Duodenal mucosa (tissue), 2 donors: ENCODE data around the gene SCARF2.
"Not testable (repeated sequence)": the region's sequence is repeated elsewhere in the genome, so short reads cannot be mapped to it uniquely, and the experiment has no call there.

ENCODE experiments used
- H3K27ac ChIP-seq: one replicate; pipeline ENCODE4 v1.7.0; 2013; ENCODE audit warnings: low read depth, low read length
- H3K27me3 ChIP-seq, 2 donors: one replicate each; pipeline ENCODE4 v1.7.0; 2013; ENCODE audit warnings: low read length in 2 of 2, control low read depth in 1 of 2; ENCODE audit not compliant: insufficient read depth in 2 of 2, control insufficient read depth in 1 of 2
- H3K36me3 ChIP-seq, 2 donors: one replicate each; pipeline ENCODE4 v1.7.0; 2013; ENCODE audit warnings: low read length in 2 of 2, control low read depth in 1 of 2; ENCODE audit not compliant: insufficient read depth in 2 of 2, control insufficient read depth in 1 of 2
- H3K4me1 ChIP-seq, 2 donors: one replicate each; pipeline ENCODE4 v1.7.0; 2013; ENCODE audit warnings: low read length in 2 of 2, control low read depth in 1 of 2; ENCODE audit not compliant: insufficient read depth in 2 of 2, control insufficient read depth in 1 of 2
- H3K4me3 ChIP-seq, 2 donors: one replicate each; pipeline ENCODE4 v1.7.0; 2013; ENCODE audit warnings: low read length in 2 of 2, low read depth in 1 of 2
- H3K9ac ChIP-seq, 2 donors: one replicate each; pipeline ENCODE4 v1.7.0; 2013; ENCODE audit warnings: low read length in 2 of 2, low read depth in 1 of 2
- H3K9me3 ChIP-seq, 2 donors: one replicate each; pipeline ENCODE4 v1.7.0; 2013; ENCODE audit warnings: low read length in 2 of 2, control low read depth in 1 of 2; ENCODE audit not compliant: control insufficient read depth in 1 of 2

Gene SCARF2

DNA sequence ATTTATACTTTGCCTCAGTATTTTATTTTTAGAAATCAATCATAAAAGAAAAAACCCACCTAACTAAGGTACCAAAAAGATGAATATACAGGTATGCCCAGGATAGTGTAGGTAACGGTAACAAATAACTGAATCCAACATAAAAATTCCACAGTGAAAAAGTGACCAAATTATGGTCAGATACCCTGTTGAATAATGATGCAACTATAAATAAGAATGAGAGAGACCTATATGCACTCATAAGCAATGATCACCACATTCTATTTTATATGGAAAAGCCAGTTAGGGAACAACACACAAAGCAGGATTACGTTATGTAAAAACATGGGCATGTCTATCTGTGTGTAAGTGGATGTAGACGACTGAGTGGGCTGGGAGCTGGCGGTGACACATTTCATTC is 50.7 kb downstream of the SCARF2 start:
- Histone ChIP-seq H3K4me3 (no peak overlapping the region), H3K4me1 (no peaks in the 10 kb centered on the region), H3K27ac (no peak overlapping the region), H3K27me3 (no peaks in the 10 kb centered on the region), H3K9ac (no peak overlapping the region), H3K36me3 (no peaks in the 10 kb centered on the region), H3K9me3 (no peaks in the 10 kb centered on the region)

- no peaks in the 10 kb centered on the region for H3K27me3 ChIP-seq
- H3K9me3 ChIP-seq: no peaks in the 10 kb centered on the region
- H3K27ac ChIP-seq: no peak overlapping the region
- no peaks in the 10 kb centered on the region for H3K4me1 ChIP-seq
- H3K9ac ChIP-seq: no peak overlapping the region
- H3K36me3 ChIP-seq: no peaks in the 10 kb centered on the region
- H3K4me3 ChIP-seq: no peak overlapping the region
Observed at GRCh38 chr22:20386336-20386735, 51.3 kb downstream of the SCARF2 start.

GRCh38 chr22:20384865-20385264 is 52.8 kb downstream of the SCARF2 start:
- no peak overlapping the region for H3K27ac ChIP-seq
- no peaks in the 10 kb centered on the region for H3K4me1 ChIP-seq
- no peaks in the 10 kb centered on the region for H3K9me3 ChIP-seq
- H3K9ac ChIP-seq: no peak overlapping the region
- no peaks in the 10 kb centered on the region for H3K36me3 ChIP-seq
- H3K4me3 ChIP-seq: no peak overlapping the region
- no peaks in the 10 kb centered on the region for H3K27me3 ChIP-seq

DNA sequence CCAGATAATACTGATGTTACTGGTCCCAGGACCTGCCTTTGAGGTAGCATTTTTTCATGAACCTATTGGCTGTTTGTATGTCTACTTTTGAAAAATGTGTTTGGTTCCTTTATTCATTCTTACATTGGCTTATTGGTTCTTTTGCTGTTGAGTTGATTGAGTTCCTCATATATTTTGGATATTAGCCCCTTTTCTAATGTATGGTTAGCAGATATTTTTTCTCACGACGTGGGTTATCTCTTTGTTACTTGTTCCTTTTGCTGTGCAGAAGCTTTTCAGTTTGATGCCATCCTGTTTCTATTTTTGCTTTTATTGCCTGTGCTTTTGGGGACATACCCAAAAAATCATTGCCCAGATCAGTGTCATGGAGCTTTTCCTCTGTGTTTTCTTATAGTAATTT is 53.5 kb downstream of the SCARF2 start:
- H3K9ac ChIP-seq: no peak overlapping the region
- H3K4me3 ChIP-seq: no peak overlapping the region

DNA sequence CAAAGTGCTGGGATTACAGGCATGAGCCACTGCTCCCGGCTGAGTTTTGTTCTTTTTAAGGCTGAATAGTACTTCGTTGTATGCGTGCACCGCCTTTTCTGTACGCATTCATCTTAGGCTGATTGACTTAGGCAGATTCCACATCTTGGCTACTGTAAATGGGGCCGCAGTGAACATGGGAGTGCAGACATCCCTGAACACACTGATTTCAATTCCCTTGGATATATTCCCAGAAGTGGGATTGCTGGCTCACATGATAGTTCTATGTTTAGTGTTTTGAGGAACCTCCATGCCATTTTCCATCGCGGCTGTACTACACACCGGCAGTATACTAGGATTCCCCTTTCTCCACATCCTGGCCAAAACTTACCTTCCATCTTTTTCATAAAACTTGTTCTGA is 54.1 kb downstream of the SCARF2 start:
- H3K4me3 ChIP-seq: no peak overlapping the region
- H3K9me3 ChIP-seq: no peaks in the 10 kb centered on the region
- H3K9ac ChIP-seq: no peak overlapping the region
- no peaks in the 10 kb centered on the region for H3K36me3 ChIP-seq
- H3K4me1 ChIP-seq: no peaks in the 10 kb centered on the region
- H3K27me3 ChIP-seq: no peaks in the 10 kb centered on the region
- no peak overlapping the region for H3K27ac ChIP-seq

More for the DNA sequence above, 53.5 kb downstream of the SCARF2 start:
- Histone ChIP-seq H3K9me3 (no peaks in the 10 kb centered on the region), H3K4me1 (no peaks in the 10 kb centered on the region), H3K27me3 (no peaks in the 10 kb centered on the region), H3K27ac (no peak overlapping the region), H3K36me3 (no peaks in the 10 kb centered on the region)

- H3K4me3 ChIP-seq: no peak overlapping the region
- H3K36me3 ChIP-seq: no peaks in the 10 kb centered on the region
- H3K9ac ChIP-seq: no peak overlapping the region
- H3K4me1 ChIP-seq: no peaks in the 10 kb centered on the region
- no peak overlapping the region for H3K27ac ChIP-seq
- H3K27me3 ChIP-seq: no peaks in the 10 kb centered on the region
- no peaks in the 10 kb centered on the region for H3K9me3 ChIP-seq
Observed at GRCh38 chr22:20380486-20380885, 57.1 kb downstream of the SCARF2 start.

GRCh38 chr22:20378684-20379083 is 58.9 kb downstream of the SCARF2 start:
- not testable (repeated sequence) for H3K27ac ChIP-seq, H3K9ac ChIP-seq, H3K9me3 ChIP-seq, H3K4me1 ChIP-seq, H3K27me3 ChIP-seq, H3K36me3 ChIP-seq, H3K4me3 ChIP-seq

DNA sequence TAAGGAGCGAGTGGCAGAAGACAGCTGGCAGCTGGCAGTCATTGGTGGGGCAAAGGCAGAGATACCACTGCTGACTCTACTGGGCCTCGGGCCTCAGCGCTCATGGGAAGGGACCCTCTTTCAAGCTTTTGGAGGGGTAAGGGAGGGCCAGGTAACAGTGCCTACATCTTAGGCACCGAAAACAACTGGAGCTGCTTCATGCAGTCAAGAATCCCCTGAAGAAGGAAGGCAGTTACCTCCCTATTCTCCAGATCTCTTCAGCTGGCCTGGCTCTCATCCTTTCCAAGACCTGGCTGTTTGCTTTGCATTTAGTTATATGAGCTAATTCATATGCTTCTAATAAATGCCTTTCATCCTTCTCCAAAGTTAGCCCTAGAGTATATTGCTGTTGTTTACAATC is 59.5 kb downstream of the SCARF2 start:
- Histone ChIP-seq H3K36me3 (no peaks in the 10 kb centered on the region), H3K4me1 (no peaks in the 10 kb centered on the region), H3K9ac (no peak overlapping the region), H3K27me3 (no peaks in the 10 kb centered on the region), H3K4me3 (no peak overlapping the region), H3K27ac (no peak overlapping the region), H3K9me3 (no peaks in the 10 kb centered on the region)

DNA sequence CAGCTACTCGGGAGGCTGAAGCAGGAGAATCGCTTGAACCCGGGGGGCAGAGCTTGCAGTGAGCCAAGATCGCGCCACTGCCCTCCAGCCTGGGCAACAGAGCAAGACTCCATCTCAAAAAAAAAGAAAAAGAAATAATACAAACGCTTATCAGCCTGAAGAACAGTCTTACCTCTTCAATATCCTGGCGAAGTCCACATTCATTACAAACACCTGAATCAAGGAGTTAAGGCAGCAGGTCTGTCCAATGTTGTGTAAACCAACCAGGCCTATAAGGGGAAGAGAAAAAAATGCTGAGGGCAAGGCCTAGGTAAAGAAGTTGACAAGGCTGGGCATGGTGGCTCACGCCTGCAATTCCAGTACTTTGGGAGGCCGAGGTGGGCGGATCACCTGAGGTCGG is 60.6 kb downstream of the SCARF2 start:
- not testable (repeated sequence) for H3K9me3 ChIP-seq, H3K9ac ChIP-seq, H3K36me3 ChIP-seq

DNA sequence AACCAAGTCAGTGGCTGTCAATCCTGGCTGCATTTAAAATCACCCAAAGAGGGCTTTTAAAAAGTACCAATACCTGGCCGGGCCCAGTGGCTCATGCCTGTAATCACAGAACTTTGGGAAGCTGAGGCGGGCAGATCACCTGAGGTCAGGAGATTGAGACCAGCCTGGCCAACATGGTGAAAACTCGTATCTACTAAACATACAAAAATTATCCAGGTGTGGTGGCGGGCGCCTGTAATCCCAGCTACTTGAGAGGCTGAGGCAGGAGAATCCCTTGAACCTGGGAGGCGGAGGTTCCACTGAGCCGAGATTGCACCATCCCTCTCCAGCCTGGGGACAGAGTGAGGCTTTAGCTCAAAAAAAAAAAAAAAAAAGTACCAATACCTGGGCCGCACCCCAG is 61.3 kb downstream of the SCARF2 start:
- not testable (repeated sequence) for H3K27ac ChIP-seq, H3K27me3 ChIP-seq, H3K9ac ChIP-seq, H3K9me3 ChIP-seq, H3K36me3 ChIP-seq, H3K4me3 ChIP-seq, H3K4me1 ChIP-seq

More for the DNA sequence above, 60.6 kb downstream of the SCARF2 start:
- not testable (repeated sequence) for H3K27me3 ChIP-seq, H3K4me3 ChIP-seq, H3K27ac ChIP-seq, H3K4me1 ChIP-seq
